ENCODE results near the gene C10orf120. TPM values are rescaled to one million over a fixed set of nuclear protein-coding genes. Genes with fewer than 3 reads are reported as not detected.

C10orf120 gene
- total RNA-seq, 3 donors from 2014 or later, result not detected

DNA sequence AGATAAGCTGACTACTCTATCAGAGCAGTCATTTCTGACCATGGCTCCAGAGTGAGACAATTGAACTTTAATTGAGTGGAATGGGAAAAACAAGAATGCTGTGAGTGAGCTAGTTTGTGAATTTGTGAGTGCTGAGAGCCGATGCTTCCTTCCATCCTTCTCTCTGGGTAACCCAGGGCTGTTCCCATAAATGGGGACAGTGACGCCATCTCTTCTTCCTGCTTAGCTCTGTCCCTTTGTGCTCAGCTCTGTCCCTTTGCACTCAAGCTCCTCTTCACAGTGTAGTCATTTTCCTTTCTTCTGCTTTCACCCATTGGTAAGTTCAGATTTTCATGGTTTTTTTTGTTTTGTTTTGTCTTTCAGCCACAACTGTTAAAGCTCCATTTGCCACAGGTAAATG, 24.4 kb downstream of the C10orf120 start:
- DNase-seq, result no peak
- H3K4me1 ChIP-seq (ENCODE audit: low read depth), result no peaks in the 10 kb centered on the region
- no peak for ATAC-seq
- intact Hi-C loops (cut with DNase I, micrococcal nuclease), result no loop called here
- no peaks in the 10 kb centered on the region for H3K9me3 ChIP-seq
- no peak for TF ChIP-seq CTCF (IDR thresholded peaks at IDR 0.05)
- no peak overlapping the region for H3K4me3 ChIP-seq
- no peaks in the 10 kb centered on the region for H3K36me3 ChIP-seq (ENCODE audit: low read depth)

DNA sequence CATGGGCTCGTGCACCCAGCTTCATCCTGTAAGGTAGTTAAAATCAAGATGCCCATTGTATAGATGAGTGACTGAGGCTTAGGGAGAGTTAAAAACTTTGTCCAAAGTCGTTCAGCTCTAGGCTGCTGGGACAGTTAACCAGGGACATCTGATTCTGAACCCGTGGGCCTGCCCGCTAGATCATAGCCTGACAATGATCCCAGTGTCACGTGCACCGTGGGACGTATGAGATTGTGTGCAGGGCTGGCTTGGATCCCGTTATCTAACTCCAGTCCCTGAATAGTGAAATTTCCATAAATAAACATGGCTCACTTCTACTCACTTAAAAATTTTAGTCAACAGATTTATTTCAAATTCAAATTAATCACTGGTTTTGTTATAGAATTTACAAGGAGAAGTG, 24.9 kb downstream of the C10orf120 start:
- Histone ChIP-seq H3K36me3 (ENCODE audit: low read depth) (no peaks in the 10 kb centered on the region), H3K9me3 (no peaks in the 10 kb centered on the region), H3K4me1 (ENCODE audit: low read depth) (no peaks in the 10 kb centered on the region), H3K4me3 (no peak overlapping the region)
- DNase-seq (no peak), ATAC-seq (no peak)
- intact Hi-C loops (cut with DNase I, micrococcal nuclease), result no loop called here
- TF ChIP-seq CTCF (IDR thresholded peaks at IDR 0.05), result no peak

GRCh38 chr10:122673731-122674130, 25.9 kb downstream of the C10orf120 start:
- Histone ChIP-seq H3K36me3 (ENCODE audit: low read depth) (no peaks in the 10 kb centered on the region), H3K4me1 (ENCODE audit: low read depth) (no peaks in the 10 kb centered on the region), H3K4me3 (no peak overlapping the region), H3K9me3 (no peaks in the 10 kb centered on the region)
- DNase-seq, result no peak
- no peak for ATAC-seq
- no peak for TF ChIP-seq CTCF (IDR thresholded peaks at IDR 0.05)
- intact Hi-C loops (cut with DNase I, micrococcal nuclease), result no loop called here

- Histone ChIP-seq H3K36me3 (ENCODE audit: low read depth) (no peaks in the 10 kb centered on the region), H3K4me3 (no peak overlapping the region), H3K4me1 (ENCODE audit: low read depth) (no peaks in the 10 kb centered on the region), H3K9me3 (no peaks in the 10 kb centered on the region)
- DNase-seq, result no peak
- ATAC-seq, result no peak
- intact Hi-C loops (cut with DNase I, micrococcal nuclease), result no loop called here
- TF ChIP-seq CTCF (IDR thresholded peaks at IDR 0.05), result no peak
These were observed 26.4 kb downstream of the C10orf120 start for GRCh38 chr10:122673269-122673668.

DNA sequence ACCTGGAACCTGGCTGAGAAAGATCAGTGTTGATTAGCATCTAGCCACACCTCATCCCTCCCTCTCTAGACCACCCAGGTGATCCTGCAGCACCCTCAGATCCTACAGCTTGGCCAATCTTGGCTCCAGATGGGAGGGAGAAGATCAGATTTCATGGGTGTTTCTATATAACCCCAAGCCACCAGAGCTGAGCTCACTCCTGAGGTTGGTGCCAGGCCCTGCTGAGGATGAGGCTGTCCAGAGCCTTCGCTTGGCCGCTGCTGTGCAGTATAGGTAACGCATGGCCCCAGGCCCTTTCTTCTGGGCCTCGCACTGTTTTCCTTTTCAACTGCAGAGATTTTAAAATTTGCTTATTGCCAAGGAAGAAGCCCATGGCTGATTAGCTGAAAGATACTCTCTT, 27.0 kb downstream of the C10orf120 start:
- H3K36me3 ChIP-seq (ENCODE audit: low read depth), result no peaks in the 10 kb centered on the region
- no peaks in the 10 kb centered on the region for H3K4me1 ChIP-seq (ENCODE audit: low read depth)
- DNase-seq (no peak), ATAC-seq (no peak)
- no peaks in the 10 kb centered on the region for H3K9me3 ChIP-seq
- intact Hi-C loops (cut with DNase I, micrococcal nuclease), result no loop called here
- H3K4me3 ChIP-seq, result no peak overlapping the region
- TF ChIP-seq CTCF (IDR thresholded peaks at IDR 0.05), result no peak

GRCh38 chr10:122671355-122671754, 28.3 kb downstream of the C10orf120 start:
- intact Hi-C loops (cut with DNase I, micrococcal nuclease), result no loop called here
- H3K4me3 ChIP-seq, result no peak overlapping the region
- H3K36me3 ChIP-seq (ENCODE audit: low read depth), result no peaks in the 10 kb centered on the region
- no peak for DNase-seq
- no peaks in the 10 kb centered on the region for H3K9me3 ChIP-seq
- no peak for ATAC-seq
- TF ChIP-seq CTCF (IDR thresholded peaks at IDR 0.05), result no peak
- no peaks in the 10 kb centered on the region for H3K4me1 ChIP-seq (ENCODE audit: low read depth)
